CD14-positive monocyte (primary cell): ENCODE measurements around the gene TNNI2. TPM values are rescaled to one million over a fixed set of nuclear protein-coding genes. Genes with fewer than 3 reads are reported as not detected.
A peak's percentile ranks its signal among the peaks of the same experiment; 100 is the strongest.

ENCODE experiments used
- DNase-seq, 3 donors: peaks; one replicate each; pipeline ENCODE4 v3.0.0-alpha.2; 2011 to 2022
- H2AFZ ChIP-seq: 2 replicates; pipeline ENCODE4 v1.6.0; 2012; ENCODE audit warnings: mild to moderate bottlenecking, low read depth, low read length, inconsistent platforms; ENCODE audit not compliant: insufficient read depth, poor library complexity, severe bottlenecking
- H3K27ac ChIP-seq, 2 donors: 1 replicate in 1 of 2; 2 replicates in 1 of 2; pipeline ENCODE4 v1.5.1; 2012 to 2013; ENCODE audit warnings: low read length in 2 of 2, control low read depth in 1 of 2, inconsistent platforms in 1 of 2, low read depth in 1 of 2, mild to moderate bottlenecking in 1 of 2
- H3K27me3 ChIP-seq, 2 donors: one replicate each; pipeline versions ENCODE4 v1.6.0 to v1.6.1; 2011 to 2013; ENCODE audit warnings: low read length in 2 of 2; ENCODE audit not compliant: control insufficient read depth in 2 of 2, insufficient read depth in 2 of 2
- H3K36me3 ChIP-seq, 2 donors: replicated peaks in 1 of 2; 1 replicate in 1 of 2; 2 replicates in 1 of 2; pipeline versions ENCODE4 v1.5.1 to v1.6.1; 2012 to 2013; ENCODE audit warnings: low read length in 2 of 2, control low read depth in 1 of 2, inconsistent platforms in 1 of 2, mild to moderate bottlenecking in 1 of 2; ENCODE audit not compliant: insufficient read depth in 2 of 2, control insufficient read depth in 1 of 2
- H3K4me1 ChIP-seq, 2 donors: 1 replicate in 1 of 2; 2 replicates in 1 of 2; pipeline versions ENCODE4 v1.5.1 to v1.6.1; 2012 to 2013; ENCODE audit warnings: low read length in 2 of 2, control low read depth in 1 of 2, inconsistent platforms in 1 of 2, mild to moderate bottlenecking in 1 of 2, moderate library complexity in 1 of 2; ENCODE audit not compliant: insufficient read depth in 2 of 2, control insufficient read depth in 1 of 2
- H3K4me2 ChIP-seq: replicated peaks from 2 replicates; pipeline ENCODE3; 2012; ENCODE audit warnings: low read length, moderate library complexity, mild to moderate bottlenecking; ENCODE audit not compliant: poor library complexity, severe bottlenecking; ENCODE audit errors: extremely low read depth
- H3K4me3 ChIP-seq, 3 experiments: fragments of 200-600 bp in 1 of 3; sonication (generic) in 1 of 3; replicated peaks in 1 of 3; 1 replicate in 2 of 3; 2 replicates in 1 of 3; pipeline ENCODE4 v1.5.1; 2011 to 2013; ENCODE audit warnings: low read length in 3 of 3, mild to moderate bottlenecking in 3 of 3, control low read depth in 2 of 3, low read depth in 2 of 3, inconsistent platforms in 1 of 3, moderate library complexity in 1 of 3
- H3K79me2 ChIP-seq: 2 replicates; pipeline ENCODE4 v1.6.0; 2012; ENCODE audit warnings: mild to moderate bottlenecking, control low read depth, inconsistent platforms, low read length, moderate library complexity; ENCODE audit not compliant: insufficient read depth
- H3K9ac ChIP-seq: 2 replicates; pipeline ENCODE4 v1.6.0; 2017; ENCODE audit warnings: low read length, mild to moderate bottlenecking; ENCODE audit not compliant: insufficient read depth, poor library complexity, severe bottlenecking
- H3K9me3 ChIP-seq, 2 donors: replicated peaks in 1 of 2; 1 replicate in 1 of 2; 2 replicates in 1 of 2; pipeline versions ENCODE4 v1.5.1 to v1.6.1; 2012 to 2013; ENCODE audit warnings: low read length in 2 of 2, control low read depth in 1 of 2; ENCODE audit not compliant: control insufficient read depth in 1 of 2, insufficient read depth in 1 of 2
- H4K20me1 ChIP-seq: 2 replicates; pipeline ENCODE4 v1.6.0; 2012; ENCODE audit warnings: mild to moderate bottlenecking, low read length, control low read depth, moderate library complexity; ENCODE audit not compliant: insufficient read depth
- H3K27ac Mint-ChIP-seq, 7 donors: one replicate each; pipeline ENCODE4 v1.8.0; 2020; ENCODE audit warnings: mild to moderate bottlenecking in 7 of 7, mixed read lengths in 7 of 7, moderate library complexity in 6 of 7, inconsistent platforms in 2 of 7
- H3K27me3 Mint-ChIP-seq, 3 donors: one replicate each; pipeline ENCODE4 v1.8.0; 2021 to 2022; ENCODE audit warnings: low read depth in 3 of 3, mild to moderate bottlenecking in 3 of 3, mixed read lengths in 3 of 3, moderate library complexity in 3 of 3, inconsistent platforms in 1 of 3
- H3K36me3 Mint-ChIP-seq, 2 donors: one replicate each; pipeline ENCODE4 v1.8.0; 2020; ENCODE audit warnings: mixed read lengths in 2 of 2, inconsistent platforms in 1 of 2, mild to moderate bottlenecking in 1 of 2
- H3K4me1 Mint-ChIP-seq: one replicate; pipeline ENCODE4 v1.8.0; 2020; ENCODE audit warnings: mild to moderate bottlenecking, mixed read lengths
- H3K4me3 Mint-ChIP-seq, 2 donors: one replicate each; pipeline ENCODE4 v1.8.0; 2020; ENCODE audit warnings: mild to moderate bottlenecking in 2 of 2, mixed read lengths in 2 of 2, moderate library complexity in 1 of 2
- H3K9me3 Mint-ChIP-seq, 7 donors: one replicate each; pipeline ENCODE4 v1.8.0; 2020 to 2022; ENCODE audit warnings: mixed read lengths in 7 of 7, mild to moderate bottlenecking in 6 of 7, moderate library complexity in 6 of 7, inconsistent platforms in 2 of 7
- WGBS: methylation state at CpG from one replicate; pipeline ENCODE4 v1.1.5; 2013; ENCODE audit warnings: missing lambda C conversion rate; ENCODE audit not compliant: insufficient coverage; 5-methylcytosine and 5-hydroxymethylcytosine counted together
- intact Hi-C, 2 donors: fragments of 100-400 bp; cut with micrococcal nuclease; formaldehyde crosslinking; loops; one replicate each; pipeline versions ENCODE4 v1.15.0 to v1.15.1; 2023
- polyA plus RNA-seq, 3 donors: library from polyadenylated mRNA; depleted of rRNA in 1 of 3; unstranded in 2 of 3; stranded (reverse) in 1 of 3; fragments of 300-500 nt in 2 of 3; fragments of >200 nt in 1 of 3; fragmentation: Illumina TruSeq in 2 of 3; gene quantifications; 1 replicate in 2 of 3; 2 replicates in 1 of 3; pipeline ENCODE4 v1.2.3, GENCODE V29; 2012 to 2021
- TF ChIP-seq, protein P1 (sequence below): fragments of 200-600 bp; IDR thresholded peaks from one replicate; pipeline ENCODE4 v1.8.0; 2022; ENCODE audit warnings: antibody characterized with exemption, mild to moderate bottlenecking

Gene TNNI2
- polyA plus RNA-seq, 3 donors = 11.4 to 45.8 (median 11.7) TPM

DNA sequence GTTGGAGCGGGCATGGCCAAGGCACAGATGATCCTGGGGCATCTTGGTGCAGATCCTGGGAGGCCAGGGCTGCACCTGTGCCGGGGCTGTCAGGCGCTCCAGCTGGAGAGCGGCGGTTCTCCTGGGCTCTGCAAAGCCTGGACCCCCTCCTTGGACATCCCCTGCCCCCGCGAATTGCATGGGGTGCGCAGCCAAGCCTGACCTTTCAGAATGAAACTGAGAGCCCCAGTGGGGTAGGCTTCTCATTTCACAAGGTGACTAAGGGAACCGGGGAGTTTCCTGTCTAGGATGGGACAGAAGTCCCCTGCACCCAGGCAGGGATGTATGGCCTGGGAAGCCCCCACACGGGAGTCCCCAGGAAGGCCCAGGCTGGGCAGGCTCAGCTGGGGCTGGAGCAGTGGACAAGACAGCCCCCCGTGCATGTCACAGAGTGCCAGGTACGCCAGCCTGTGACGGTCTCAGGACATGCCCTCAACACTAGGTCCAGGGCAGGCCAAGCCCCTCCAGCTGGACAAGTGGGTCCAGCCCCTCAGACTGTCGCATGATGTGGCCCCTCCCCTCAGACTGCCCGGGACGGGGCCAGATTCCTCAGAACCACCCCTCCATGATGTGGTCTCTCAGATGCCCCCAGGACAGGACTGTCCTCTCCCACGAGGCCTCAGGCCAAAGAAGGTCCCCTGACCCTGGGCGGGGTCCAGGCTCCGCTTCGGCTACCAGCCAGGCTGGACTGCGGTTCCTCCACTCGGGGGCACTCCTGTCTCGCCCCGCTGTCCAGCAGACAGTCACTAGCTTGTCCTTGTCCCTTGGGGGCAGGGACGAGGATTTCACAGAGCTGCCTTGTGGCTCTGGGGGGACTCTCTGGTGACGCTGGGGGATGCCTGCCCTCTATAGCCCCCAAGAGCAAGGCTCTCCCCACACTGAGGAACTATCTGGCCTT, 16.4 kb downstream of the TNNI2 start:
- H3K27me3 ChIP-seq = no peaks in the 10 kb centered on the region
- H3K27ac ChIP-seq = peak overlapping the region in 1 of 2 donors; percentile 100
- peak overlapping the region; percentile 98 to 100 for H3K4me3 Mint-ChIP-seq
- H3K4me1 Mint-ChIP-seq = peaks cover 74% of the 10 kb centered on the region
- TF ChIP-seq, protein P1, sequence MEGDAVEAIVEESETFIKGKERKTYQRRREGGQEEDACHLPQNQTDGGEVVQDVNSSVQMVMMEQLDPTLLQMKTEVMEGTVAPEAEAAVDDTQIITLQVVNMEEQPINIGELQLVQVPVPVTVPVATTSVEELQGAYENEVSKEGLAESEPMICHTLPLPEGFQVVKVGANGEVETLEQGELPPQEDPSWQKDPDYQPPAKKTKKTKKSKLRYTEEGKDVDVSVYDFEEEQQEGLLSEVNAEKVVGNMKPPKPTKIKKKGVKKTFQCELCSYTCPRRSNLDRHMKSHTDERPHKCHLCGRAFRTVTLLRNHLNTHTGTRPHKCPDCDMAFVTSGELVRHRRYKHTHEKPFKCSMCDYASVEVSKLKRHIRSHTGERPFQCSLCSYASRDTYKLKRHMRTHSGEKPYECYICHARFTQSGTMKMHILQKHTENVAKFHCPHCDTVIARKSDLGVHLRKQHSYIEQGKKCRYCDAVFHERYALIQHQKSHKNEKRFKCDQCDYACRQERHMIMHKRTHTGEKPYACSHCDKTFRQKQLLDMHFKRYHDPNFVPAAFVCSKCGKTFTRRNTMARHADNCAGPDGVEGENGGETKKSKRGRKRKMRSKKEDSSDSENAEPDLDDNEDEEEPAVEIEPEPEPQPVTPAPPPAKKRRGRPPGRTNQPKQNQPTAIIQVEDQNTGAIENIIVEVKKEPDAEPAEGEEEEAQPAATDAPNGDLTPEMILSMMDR = no peak
- 84% methylated on average over 24 of the region's 26 CpGs for WGBS
- peaks cover 83 to 88% of the 10 kb centered on the region in 2 donors for H3K4me1 ChIP-seq
- H3K9me3 ChIP-seq = no peaks in the 10 kb centered on the region
- DNase-seq = peak in 1 of 3 donors; percentile 83
- H3K9me3 Mint-ChIP-seq = no peaks in the 10 kb centered on the region
- H3K36me3 ChIP-seq = peaks cover 25 to 53% of the 10 kb centered on the region in 2 donors
- H3K27me3 Mint-ChIP-seq = peaks cover 0 to 3% (median 0%) of the 10 kb centered on the region in 3 donors
- peaks cover 23 to 24% of the 10 kb centered on the region in 2 donors for H3K36me3 Mint-ChIP-seq
- H4K20me1 ChIP-seq = peaks cover 64% of the 10 kb centered on the region
- intact Hi-C loops = loop anchor here in 1 of 2 donors (5.0 kb wide), 2 partner anchors 73 to 93 kb away; partner anchors contain the start of gene CTSD
- peak overlapping the region in 4 of 7 donors; percentile 7 to 100 (median 28) for H3K27ac Mint-ChIP-seq
- H3K4me2 ChIP-seq = peak overlapping the region; percentile 97
- H3K4me3 ChIP-seq = peak overlapping the region in 2 of 3 experiments; percentile 82 to 88
- peaks cover 91% of the 10 kb centered on the region for H3K79me2 ChIP-seq
- H3K9ac ChIP-seq = peak overlapping the region; percentile 97
- H2AFZ ChIP-seq = no peak overlapping the region

DNA sequence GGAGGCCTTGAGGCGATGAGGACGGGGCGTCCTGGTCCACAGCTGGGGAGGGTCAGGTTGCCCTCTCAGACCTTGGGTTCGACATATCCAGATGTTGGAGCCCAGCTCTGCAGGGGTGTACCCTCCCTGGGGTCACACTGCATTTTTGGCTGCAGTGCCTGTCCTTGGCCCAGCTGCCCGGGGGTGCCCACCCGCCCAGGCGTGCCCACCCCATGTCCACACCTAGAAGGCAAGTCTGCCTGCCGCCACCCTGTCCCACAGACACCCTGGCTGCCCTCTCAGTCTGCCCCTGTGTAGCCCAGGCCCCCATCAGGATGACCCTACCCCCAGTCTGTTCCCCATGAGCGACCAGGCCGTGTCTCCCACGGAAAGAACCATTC, 17.1 kb downstream of the TNNI2 start:
- 96% methylated on average over 11 of the region's 11 CpGs for WGBS
- H3K4me2 ChIP-seq = peak overlapping the region; percentile 97
- no peak overlapping the region for H3K9ac ChIP-seq
- intact Hi-C loops = no loop called here
- Mint-ChIP-seq H3K36me3 (peaks cover 23 to 24% of the 10 kb centered on the region in 2 donors), H3K27me3 (peaks cover 0 to 3% (median 0%) of the 10 kb centered on the region in 3 donors), H3K4me1 (peaks cover 70% of the 10 kb centered on the region), H3K4me3 (peak overlapping the region; percentile 48 to 56), H3K27ac (peak overlapping the region; percentile 8 to 74 (median 59)), H3K9me3 (no peaks in the 10 kb centered on the region)
- no peaks in the 10 kb centered on the region for H3K27me3 ChIP-seq
- peaks cover 70% of the 10 kb centered on the region for H4K20me1 ChIP-seq
- peak overlapping the region in 1 of 3 experiments; percentile 88 for H3K4me3 ChIP-seq
- H3K9me3 ChIP-seq = no peaks in the 10 kb centered on the region
- peaks cover 25 to 57% of the 10 kb centered on the region in 2 donors for H3K36me3 ChIP-seq
- H2AFZ ChIP-seq = no peak overlapping the region
- peaks cover 97% of the 10 kb centered on the region for H3K79me2 ChIP-seq
- H3K27ac ChIP-seq = peak overlapping the region in 1 of 2 donors; percentile 100
- H3K4me1 ChIP-seq = peaks cover 79 to 84% of the 10 kb centered on the region in 2 donors
- TF ChIP-seq, protein P1 = no peak
- no peak for DNase-seq
